Fibroblast of skin of left biceps (primary cell): ENCODE results near the gene OBSCN.

Experiments
- DNase-seq, 2 experiments: peaks; one replicate each; pipeline ENCODE4 v3.0.0-alpha.2; 2013; ENCODE audit warnings: low read depth in 2 of 2

OBSCN gene

DNA sequence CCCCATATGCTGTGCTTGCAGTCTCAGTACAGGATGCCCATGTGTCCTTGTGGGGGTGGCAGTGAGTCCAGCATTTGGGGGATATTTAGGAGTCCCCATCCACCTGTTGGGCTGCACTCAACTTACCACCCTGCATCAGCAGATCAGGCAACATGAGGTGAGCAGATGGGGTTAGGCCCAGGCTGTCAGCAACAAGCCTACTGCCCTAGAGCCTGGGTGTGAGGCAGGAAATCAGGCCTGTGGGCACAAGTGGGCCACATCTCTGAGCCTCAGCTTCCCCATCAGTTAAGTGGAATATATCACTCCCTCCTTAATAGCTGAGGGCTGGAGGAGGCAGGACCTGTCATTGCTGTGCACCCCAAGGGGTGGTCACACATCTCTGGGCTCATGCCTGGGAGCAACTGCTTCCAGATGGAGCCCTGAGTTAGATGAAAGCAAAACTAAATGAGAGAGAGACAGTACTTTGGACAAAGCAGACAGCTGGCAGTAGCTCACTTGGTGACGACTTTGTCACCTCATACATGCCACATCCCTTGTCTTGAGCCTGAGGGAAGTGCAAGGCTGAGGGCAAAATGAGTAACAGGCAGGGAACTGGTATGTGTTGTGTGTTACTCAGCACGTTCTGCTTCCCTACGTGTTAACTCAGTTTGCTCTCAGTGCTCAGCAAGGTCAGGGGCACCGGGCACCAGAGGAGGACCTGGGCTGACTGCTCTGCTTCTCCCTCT lies 150.4 kb downstream of the OBSCN start:
- DNase-seq = no peak

DNA sequence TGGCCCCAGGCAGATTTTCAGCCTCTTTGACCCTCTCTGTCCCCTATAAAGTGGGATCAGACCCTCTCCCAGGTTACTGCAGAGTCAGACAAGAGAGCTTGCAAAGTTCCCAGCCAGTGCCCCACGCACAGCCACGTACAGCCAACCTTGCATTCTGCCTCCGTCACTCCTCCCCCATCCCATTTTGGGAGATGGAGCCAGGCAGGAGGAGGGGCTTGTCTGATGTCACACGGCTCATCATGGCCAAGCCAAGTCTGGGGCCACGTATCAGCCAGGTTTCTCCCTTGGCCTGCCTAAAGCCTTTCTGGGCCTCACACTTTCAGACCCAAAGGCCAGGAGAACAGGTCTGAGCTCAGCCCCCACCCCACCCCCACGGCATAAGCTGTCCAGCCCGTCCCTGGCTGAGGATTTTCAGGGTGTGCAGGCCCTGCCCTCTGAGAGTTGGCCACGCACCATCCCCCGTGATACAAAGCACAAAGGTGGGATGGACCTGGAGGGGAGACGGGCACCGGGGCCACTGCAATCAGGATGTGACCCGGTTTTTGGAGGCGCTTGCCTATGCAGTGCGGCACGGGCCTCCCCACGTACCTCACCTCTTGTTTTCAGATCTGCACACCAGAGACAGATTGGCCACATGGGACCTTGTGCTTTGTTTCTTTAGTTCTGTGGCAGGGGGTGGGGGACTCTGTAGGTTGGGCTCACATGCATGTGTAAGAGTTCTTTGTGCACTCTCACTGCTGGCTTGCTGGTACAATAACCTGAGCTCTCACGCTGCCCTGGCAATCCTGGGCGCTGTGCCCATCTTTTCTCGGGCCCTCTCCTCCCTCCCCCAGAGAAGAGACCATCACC lies 151.1 kb downstream of the OBSCN start:
- DNase-seq = no peak

DNA sequence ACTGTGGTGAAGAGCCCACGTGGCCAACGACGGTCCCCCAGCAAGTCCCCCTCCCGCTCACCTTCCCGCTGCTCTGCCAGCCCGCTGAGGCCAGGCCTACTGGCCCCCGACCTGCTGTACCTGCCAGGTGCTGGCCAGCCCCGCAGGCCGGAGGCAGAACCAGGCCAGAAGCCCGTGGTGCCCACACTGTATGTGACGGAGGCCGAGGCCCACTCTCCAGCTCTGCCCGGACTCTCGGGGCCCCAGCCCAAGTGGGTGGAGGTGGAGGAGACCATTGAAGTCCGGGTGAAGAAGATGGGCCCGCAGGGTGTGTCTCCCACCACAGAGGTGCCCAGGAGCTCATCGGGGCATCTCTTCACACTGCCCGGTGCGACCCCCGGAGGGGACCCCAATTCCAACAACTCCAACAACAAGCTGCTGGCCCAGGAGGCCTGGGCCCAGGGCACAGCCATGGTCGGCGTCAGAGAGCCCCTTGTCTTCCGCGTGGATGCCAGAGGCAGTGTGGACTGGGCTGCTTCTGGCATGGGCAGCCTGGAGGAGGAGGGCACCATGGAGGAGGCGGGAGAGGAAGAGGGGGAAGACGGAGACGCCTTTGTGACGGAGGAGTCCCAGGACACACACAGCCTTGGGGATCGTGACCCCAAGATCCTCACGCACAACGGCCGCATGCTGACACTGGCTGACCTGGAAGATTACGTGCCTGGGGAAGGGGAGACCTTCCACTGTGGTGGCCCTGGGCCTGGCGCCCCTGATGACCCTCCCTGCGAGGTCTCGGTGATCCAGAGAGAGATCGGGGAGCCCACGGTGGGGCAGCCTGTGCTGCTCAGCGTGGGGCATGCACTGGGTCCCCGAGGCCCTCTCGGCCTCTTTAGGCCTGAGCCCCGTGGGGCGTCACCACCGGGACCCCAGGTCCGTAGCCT lies 152.0 kb downstream of the OBSCN start:
- no peak for DNase-seq

DNA sequence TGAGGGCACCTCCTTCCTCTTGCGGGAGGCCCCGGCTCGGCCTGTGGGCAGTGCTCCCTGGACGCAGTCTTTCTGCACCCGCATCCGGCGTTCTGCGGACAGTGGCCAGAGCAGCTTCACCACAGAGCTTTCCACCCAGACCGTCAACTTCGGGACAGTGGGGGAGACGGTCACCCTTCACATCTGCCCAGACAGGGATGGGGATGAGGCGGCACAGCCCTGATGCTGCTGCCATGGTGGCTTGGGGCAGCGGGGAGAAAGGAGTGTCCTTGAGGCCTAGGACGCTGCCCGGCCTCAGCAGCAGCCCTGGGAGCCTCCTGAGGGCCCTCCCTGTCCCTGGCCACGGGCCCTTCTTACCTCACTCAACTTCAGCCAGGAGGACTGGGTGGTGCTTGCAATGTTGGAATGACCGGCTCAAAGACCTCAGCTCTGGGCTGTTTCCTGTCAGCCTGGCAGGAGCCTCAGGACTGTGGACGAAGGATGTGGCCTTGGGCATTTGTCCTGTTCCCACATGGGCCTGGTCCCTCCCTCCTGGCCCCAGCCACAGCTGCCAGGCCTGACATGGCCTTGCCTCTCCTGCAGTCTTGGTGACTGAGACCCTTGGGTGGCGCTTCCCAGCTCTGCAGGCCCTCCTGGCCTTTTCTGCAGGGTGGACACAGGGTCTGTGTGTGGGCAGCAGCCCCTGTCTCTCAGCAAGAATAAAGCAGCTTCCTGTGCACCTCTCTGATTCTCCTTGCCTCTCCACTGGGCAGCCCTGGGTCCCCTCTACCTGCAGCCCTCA lies 152.9 kb downstream of the OBSCN start:
- DNase-seq = no peak

DNA sequence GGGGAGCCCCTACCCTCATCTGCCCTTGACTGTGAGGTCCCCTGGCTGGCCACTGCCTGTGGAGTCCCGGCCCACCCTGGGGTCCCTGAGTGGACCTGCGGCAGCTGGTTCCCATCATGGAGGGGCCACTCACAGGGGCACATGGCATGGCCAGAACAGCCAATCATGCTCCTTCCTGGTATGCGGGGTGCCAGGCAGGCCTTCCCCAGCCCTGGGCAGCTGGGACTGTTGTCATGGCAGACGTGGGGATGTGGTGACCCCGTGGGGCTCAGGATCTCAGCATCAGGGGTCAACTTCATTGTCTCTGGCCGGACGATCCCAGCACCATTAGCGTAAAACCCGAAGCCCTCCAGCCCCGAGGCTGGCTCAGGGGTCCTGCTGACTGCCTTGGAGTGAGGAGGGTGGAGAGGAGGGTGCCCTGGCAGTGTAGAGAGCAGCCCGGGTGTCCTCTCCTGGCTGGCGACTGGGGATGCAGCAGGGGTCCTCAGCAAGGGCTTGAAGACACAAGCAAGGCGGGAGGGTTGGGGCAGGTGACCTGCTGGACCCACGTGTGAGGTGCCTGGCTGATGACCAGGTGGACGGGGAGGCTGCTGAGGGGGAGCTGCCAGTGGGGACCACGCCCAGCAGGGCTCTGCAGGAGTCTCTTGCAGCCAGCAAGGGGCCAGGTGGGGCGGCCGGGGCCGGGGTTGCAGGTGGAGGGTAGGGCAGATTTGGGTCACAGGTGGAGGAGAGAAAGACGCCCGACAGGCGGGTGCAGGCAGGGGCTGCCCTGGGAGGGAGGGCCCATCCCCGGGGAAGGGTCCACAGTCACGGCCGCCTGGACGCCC lies 153.7 kb downstream of the OBSCN start:
- DNase-seq = no peak

DNA sequence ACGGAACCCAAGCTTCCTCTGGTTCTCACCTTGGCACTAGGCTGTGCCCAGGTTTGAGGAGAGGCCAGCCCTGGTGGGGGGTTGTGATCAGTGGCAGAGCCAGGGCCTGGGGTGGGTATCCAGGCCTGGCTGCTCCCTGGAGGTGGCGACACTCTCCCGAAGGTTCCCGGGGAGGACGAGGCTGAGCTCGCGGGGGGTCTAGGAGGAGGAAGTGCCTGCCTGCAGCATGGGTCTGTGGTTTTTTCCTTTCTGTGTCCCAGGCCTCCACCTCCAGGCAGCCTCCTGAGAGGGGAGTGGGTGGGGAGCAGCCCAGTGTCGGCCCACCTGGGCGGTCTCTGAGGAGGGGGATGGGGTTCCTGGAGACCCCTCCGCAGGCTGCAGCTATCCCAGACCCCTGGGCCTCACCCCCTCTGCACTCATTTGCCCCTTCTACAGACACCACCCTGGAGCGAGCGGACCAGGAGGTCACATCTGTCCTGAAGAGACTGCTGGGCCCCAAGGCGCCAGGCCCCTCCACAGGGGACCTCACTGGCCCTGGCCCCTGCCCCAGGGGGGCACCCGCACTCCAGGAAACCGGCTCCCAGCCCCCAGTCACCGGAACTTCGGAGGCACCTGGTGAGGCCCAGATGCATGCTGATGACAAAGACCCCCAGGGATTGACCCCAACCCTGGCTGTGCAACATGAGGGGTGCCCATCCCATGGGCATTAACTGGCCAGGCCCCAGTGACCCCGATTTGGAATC lies 154.5 kb downstream of the OBSCN start:
- DNase-seq = no peak

DNA sequence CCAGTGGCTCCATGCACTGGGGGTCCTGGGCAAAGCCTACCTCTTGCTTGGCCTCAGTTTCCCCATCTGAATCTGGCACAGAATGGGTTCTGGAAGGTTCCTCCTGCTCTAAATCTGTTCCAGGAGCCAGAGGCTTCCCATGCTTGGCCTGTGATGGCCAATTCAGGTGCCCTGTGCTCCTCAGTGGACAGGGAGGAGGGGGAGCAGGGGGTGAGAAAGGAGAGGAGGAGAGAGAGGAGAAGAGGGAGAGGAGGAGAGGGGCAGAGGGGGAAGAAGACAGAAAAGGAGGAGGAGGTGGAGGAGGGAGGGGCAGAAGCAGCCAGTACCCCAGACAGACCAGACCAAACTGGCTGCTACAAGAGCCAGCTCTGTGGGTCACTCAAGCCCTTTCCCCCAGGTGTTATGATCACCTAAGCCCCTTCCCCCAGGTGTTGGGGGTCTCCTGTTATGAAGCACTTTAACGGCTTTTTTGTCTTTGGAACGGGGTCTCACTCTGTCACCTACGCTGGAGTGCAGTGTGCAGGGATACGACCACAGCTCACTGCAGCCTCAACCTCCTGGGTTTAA lies 155.1 kb downstream of the OBSCN start:
- DNase-seq = no peak

DNA sequence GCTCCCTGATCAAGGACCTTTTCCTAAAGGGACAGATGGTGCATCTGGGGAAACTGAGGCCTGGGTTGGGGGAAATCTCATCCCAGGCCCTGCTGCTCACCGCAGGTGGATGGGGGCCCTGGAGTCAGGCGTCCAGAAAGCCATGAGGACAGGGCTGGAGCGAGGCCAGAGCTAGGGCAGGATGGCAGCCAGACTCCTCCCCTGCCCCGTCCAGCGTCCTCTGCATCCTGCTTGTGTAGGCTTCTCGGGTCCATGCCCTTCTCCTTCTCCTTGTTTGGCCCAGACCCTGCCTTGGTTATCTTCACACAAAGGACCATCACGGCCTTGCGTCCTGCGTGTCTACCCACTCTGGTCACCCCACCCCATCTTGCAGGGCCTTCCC lies 155.8 kb downstream of the OBSCN start:
- DNase-seq = no peak

DNA sequence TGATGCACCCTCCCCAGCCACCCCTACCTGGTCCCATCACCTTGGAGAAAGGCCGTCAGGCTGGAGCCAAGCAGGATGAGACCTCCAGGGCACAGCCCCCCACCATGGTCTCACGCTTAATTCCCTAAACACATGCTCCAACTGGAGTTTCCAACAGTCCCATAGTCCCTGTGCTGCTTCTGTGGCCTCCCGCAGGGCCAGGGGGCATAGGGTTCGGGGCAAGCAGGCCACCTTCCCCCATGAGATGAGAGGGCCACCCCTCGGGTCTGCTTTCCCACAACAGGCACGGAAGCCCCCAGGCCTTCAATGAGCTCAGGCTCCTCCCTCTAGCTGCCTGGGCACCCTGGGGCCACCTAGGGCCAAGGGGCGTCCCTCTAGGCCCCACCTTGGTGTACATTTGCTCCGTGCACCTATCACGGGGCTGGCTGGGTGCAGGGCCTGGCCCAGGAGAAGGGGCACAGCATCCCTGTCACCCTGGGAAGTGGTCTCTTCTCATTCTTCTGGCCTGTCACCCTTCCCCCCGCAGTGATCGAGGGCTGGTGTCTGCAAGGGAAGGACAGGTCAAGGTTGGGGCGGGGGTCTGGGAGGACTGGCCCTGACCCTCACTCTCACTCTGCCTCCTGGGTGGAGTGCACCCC lies 156.3 kb downstream of the OBSCN start:
- no peak for DNase-seq

DNA sequence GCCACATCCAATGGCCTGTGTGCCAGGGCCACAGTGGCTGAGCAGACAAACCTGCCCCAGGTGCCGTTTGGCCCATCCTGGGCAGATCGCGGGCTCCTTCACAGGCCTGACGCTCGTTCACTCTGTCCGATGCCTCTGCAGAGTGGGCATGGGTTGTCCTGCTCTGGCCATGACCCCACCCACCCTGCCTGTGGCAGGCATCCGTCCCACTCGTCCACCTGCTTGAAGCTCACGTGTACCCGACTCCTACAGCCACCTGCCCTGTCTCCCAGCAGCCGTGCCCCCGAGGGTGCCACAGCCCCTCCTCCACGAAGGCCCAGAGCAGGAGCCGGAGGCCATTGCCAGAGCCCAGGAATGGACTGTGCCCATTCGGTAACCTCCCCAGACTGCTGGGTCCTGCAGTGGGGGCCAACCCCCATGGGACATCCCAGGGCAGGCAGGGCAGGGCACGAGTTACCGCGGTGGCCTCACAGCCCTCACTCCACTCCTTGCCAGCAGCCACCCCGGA lies 156.9 kb downstream of the OBSCN start:
- DNase-seq = no peak

DNA sequence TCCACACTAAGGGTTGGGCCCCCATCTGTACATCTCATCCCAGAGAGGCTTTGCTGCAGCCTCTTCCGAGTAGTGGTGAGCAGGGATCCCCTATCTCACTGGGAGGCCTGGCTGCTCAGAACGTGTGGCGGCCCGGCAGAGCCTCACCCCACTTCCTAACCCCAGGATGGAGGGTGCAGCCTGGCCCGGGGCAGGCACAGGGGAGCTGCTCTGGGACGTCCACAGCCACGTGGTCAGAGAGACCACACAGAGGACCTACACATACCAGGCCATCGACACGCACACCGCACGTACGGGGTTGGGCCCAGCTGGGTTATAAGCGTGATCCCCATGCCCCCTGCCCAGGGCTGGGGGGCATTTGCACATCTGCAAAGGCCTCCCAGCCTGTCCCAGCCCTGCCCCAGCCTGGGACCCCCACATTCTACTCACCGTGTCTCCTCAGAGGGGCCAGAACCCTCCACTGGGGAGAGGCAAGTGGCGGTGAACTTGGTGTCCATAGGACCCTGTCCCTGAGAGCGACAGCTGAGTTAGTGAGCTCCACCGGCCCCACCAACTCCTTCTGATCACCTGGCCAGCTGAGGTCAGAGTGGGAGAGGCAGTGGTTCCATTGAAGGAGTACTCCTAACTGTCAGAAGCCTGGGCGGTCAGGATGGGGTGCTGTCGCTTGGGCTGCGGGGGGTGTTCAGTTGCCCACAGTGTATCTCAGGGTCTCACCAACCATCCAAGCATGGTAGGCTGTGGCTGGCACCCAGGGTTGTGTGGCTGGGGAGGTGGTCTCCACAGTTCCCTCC lies 157.6 kb downstream of the OBSCN start:
- DNase-seq = no peak

DNA sequence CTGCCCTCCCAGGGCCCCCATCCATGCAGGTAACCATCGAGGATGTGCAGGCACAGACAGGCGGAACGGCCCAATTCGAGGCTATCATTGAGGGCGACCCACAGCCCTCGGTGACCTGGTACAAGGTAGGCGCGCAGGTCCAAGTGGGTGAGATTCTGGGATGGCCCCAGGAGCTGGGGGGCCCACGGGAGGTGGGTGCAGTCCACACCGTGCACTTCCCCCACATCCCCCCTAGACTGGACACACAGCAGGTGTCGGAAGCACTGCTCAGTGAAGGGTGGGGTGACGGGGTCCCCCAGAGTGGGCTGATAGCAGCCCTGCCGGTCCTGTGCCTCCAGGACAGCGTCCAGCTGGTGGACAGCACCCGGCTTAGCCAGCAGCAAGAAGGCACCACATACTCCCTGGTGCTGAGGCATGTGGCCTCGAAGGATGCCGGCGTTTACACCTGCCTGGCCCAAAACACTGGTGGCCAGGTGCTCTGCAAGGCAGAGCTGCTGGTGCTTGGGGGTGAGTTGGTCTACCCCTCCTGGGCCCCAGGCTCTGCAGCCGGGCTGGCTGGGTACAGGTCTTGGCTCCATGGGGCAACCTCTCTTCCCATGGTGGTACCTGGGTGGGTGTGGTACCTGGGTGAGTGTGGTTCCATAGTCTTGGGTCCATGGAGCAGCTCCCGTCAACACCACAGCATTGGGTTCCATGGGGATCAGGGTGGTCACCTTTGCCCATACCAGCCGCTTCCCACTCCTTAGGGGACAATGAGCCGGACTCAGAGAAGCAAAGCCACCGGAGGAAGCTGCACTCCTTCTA lies 158.4 kb downstream of the OBSCN start:
- no peak for DNase-seq

DNA sequence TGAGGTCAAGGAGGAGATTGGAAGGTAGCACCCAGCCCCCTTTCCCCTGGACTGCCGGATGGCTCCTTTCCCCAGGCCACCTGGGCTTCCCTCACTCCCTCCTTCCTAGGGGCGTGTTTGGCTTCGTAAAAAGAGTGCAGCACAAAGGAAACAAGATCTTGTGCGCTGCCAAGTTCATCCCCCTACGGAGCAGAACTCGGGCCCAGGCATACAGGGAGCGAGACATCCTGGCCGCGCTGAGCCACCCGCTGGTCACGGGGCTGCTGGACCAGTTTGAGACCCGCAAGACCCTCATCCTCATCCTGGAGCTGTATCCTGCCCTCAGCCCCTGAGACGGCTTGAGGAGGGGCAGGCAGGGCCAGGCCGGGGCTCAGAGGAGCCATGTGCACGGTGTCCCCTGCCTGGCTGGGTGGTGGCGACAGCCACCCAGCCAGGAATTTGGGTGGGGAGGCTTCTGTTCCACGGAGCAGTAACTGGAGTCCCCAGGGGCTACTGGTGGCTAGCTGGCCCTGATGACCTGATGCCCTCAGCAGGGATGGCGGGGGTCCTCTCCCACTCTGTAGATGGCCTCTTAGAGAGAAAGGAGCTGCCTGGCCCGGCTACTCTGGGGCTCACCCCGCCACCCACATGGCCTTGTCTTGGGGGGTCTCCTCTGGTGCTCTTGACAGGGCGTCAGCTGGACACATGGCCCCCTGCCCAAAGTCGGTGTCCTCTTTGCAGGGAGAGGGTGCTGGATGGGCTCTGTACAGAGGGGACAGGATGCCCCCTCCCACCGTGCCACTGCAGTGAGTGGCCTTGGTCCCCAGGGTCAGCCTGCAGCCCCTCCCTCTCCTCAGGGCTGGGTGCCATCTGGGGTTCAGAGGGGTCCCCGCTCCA lies 159.3 kb downstream of the OBSCN start:
- no peak for DNase-seq

DNA sequence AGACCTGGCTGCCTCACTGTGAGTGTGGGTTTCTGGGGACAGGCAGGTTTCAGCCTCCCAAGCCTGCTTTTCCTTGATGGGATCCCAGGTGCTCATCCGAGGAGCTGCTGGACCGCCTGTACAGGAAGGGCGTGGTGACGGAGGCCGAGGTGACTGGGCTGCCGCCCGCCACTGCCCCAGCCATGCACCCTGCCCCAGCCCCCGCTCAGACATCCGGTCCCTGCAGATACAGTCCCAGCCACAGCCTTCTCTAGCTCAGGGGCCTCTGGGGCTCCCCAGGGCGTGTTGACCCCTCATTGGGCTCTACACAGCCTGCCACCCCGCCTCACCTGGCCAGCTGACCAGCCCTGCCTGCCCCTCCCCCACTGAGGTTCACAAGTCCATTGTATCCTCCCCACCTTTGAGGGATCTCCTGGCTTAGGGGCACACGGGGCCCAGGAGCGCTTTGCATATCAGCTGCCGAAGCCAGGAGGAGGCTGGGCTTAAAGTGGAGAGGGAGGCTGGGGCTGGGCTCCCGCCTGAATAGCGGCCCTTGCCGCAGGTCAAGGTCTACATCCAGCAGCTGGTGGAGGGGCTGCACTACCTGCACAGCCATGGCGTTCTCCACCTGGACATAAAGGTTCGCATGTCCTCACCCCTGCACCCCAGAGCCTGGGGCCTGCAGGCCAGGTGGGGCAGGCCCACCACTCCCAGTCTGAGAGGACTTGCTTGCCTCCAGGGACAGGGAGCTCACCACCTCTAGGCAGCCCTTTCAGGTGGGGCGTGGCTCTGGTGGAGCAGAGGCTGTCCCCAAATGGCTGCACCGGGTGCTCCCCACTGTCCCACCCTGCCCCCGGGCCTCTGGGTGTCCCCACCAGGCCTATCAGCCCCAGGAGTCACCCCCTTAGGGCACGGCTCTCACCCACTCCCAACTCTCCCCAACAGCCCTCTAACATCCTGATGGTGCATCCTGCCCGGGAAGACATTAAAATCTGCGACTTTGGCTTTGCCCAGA lies 160.3 kb downstream of the OBSCN start:
- no peak for DNase-seq
